ENCODE measurements around the gene SKI.

SKI gene

DNA sequence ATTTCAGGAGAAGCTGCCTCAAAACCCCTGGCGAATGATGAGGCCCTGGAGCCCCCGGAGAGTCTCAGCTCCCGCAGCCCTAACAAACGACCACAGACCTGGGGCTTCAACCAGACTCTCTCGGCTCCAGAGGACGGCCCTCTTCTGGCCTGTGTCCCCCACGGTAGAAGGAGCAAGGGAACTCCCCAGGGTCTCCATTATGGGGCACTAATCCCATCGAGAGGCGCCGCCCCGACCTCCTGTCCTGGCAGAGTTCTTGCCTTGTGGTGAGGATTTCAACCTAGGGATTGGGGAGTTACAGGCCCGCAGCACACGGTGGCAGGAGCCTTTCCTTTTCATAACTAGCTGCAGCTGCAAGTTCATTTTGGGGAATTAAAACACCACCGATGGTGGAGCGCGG is 39.8 kb upstream of the SKI start:
- TF ChIP-seq GATA3 (IDR thresholded peaks at IDR 0.05; ENCODE audit: low read depth, low read length), result no peak
- TF ChIP-seq GATA2 (IDR thresholded peaks at IDR 0.05; ENCODE audit: low read depth, low read length), result no peak

DNA sequence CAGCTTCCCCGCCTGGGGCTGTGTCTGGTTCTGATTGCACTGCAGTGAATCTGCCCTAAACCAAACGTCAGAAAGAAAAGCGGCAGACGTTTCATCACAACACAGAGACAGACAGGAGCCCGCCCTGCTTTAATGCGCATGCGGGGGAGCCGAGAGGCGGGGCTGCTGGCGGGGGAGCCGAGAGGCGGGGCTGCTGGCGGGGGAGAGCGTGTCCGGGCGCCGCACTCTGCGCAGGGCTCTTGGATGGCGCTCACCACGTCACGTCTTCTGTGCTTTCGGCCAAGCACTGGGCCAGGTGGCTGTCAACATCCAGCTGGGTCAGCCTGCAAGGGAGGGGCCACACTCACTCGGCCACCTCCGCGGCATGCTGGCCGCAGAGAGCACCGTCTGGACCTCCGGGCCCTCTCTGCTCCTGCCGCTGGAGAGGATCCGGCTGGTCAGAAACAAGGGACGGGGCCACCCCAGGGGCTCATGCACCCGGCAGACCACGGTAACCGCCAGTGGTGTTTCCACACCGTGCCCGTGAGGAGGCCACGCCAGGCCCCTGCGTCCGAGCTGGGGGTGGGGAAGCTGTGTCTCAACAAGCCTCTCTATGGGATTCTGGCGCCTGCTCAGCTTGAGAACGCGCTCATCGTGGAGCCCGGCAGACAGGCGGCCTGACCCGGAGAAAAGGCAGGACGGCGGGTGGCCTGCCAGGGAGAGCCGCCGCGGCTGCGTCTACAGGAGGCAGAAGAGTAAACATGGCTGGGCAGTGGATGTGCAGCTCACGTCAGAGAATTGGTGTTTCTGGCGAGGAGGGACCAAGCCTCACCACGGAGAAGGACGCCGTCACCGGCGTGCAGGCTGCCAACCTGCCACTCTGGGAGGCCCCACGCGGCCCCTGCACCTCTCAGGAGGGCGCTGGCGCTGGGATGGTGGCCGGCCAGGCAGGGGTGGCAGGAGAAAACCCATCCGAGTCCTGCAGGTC is 38.4 kb upstream of the SKI start:
- TF ChIP-seq GATA2 (IDR thresholded peaks at IDR 0.05; ENCODE audit: low read depth, low read length) (no peak), GATA3 (IDR thresholded peaks at IDR 0.05; ENCODE audit: low read depth, low read length) (no peak)

GRCh38 chr1:2190491-2190976 is 37.6 kb upstream of the SKI start:
- TF ChIP-seq GATA3 (IDR thresholded peaks at IDR 0.05; ENCODE audit: low read depth, low read length) (no peak), GATA2 (IDR thresholded peaks at IDR 0.05; ENCODE audit: low read depth, low read length) (no peak)

DNA sequence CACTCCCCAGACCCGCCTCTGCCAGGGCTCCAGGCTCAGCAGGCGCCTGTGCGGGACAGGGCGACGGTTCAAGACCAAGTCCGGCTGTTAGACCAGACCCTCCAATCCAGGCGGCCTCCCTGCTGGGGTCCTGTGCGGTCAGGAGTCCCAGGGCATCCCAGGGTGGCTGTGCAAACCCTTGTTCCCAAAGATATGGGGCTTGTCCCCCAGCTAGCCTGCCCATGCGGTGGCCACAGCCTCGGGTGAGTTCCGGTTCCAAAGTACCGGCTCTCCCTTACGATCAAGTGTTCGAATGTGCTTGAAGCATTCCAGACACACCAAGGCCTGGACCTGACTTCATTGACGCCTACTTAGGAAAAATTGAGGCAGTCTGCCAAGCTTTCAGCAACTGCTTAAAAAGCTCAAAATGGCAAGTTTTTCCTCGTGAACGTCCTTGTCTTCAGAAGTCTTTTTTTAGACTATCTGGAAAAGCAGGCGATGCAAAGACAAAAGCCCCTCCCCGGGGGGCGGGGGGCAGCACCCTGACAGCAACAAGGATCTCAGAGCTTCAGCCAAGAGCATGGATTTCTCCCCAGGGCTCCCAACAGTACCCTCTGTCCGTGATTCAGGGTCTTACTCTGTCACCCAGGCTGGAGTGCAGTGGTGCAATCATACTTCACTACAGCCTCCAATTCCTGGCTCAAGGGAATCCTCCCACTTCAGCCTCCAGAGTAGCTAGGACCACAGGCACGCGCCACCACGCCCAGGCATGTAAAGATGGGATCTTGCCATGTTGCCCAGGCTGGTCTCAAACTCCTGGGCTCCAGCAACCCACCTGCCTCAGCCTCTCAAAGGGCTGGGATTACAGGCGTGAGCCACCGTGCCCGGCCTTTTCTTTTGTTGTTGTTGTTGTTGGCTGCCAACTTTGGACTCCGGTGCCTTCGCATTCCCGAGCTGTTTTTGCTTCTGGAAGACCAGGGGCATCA is 35.8 kb upstream of the SKI start:
- TF ChIP-seq GATA2 (IDR thresholded peaks at IDR 0.05; ENCODE audit: low read depth, low read length) (no peak), GATA3 (IDR thresholded peaks at IDR 0.05; ENCODE audit: low read depth, low read length) (no peak)

- TF ChIP-seq GATA3 (IDR thresholded peaks at IDR 0.05; ENCODE audit: low read depth, low read length) (no peak), GATA2 (IDR thresholded peaks at IDR 0.05; ENCODE audit: low read depth, low read length) (no peak)
These were observed 34.4 kb upstream of the SKI start for GRCh38 chr1:2193514-2194281.

DNA sequence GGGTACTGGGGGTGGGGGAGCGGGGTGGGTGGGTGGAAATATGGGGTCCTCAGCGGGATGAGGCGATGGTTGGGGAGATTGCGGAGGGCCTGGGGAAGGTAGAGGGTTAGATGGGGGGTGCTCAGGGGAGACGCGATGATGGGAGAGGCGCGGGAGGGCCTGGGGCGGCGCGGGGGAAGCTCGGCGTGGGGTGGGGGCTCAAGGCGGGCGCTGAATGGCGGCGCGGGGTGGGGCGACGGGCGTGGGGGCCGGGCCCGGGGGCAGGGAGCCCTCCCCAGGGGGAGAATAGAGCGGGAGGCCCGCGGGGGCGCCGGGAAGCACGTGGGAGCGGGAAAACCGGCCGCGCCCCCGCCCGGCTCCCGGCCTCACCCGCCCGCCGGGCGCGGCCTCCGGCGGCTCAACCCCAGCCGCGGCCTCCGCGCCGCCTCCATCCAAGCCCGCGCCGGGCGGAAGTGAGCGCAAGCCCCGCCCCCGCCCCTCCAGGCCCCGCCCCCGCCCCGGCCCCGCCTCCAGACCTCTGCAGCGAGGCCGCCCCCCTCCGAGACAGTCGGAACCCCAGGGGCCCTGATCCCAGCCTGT is 33.7 kb upstream of the SKI start, which contains the start of gene FAAP20:
Gene FAAP20 (minus strand): TSS at position 454 of the 579 bp plus-strand sequence. CDS start 23 bp downstream, at position 431.
- no peak for TF ChIP-seq GATA3 (IDR thresholded peaks at IDR 0.05; ENCODE audit: low read depth, low read length)
- TF ChIP-seq GATA2 (IDR thresholded peaks at IDR 0.05; ENCODE audit: low read depth, low read length), result no peak

- TF ChIP-seq GATA3 (IDR thresholded peaks at IDR 0.05; ENCODE audit: low read depth, low read length) (no peak), GATA2 (IDR thresholded peaks at IDR 0.05; ENCODE audit: low read depth, low read length) (no peak)
These were observed 33.0 kb upstream of the SKI start for GRCh38 chr1:2194898-2195673.

GRCh38 chr1:2195785-2196184 is 32.3 kb upstream of the SKI start:
- TF ChIP-seq GATA3 (IDR thresholded peaks at IDR 0.05; ENCODE audit: low read depth, low read length), result no peak
- no peak for TF ChIP-seq GATA2 (IDR thresholded peaks at IDR 0.05; ENCODE audit: low read depth, low read length)

DNA sequence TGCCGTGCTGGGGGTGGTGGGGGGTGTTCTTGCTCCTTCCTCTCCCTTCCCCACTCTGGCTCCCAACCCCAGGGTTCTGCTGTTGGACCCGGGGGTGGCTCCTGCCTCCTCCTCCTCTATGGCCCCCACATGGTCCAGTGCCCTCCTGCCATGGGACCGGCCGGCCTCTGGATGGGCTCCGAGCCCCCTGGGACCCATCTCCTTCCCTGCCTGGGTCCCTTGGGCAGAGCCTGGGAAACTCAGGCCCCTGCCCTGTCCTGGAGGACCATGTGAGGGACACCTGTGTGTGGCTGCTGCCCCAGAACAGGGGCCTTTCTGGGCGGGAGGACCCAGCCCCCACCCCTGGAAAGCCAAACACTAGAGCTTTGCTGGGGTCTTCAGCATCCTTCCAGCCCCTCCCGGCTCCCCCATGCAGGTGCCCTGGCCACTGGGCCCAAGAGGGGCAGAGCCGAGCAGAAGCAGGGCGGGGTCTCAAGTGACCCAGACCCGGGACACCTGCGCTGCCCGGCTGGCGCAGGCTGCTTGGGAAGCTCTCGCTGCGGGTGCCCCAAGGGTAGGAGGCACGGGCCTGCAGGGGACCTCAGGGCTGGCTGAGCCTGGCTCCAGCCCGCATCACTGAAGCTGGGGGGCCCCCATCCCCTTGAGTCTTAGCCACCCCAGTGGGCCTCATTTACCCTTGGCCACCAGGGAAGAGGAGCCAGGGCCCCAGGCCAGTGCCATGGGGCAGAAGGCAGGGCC is 31.0 kb upstream of the SKI start:
- TF ChIP-seq GATA3 (IDR thresholded peaks at IDR 0.05; ENCODE audit: low read depth, low read length), result no peak

GRCh38 chr1:2197707-2198165 is 30.4 kb upstream of the SKI start:
- TF ChIP-seq GATA3 (IDR thresholded peaks at IDR 0.05; ENCODE audit: low read depth, low read length), result no peak

DNA sequence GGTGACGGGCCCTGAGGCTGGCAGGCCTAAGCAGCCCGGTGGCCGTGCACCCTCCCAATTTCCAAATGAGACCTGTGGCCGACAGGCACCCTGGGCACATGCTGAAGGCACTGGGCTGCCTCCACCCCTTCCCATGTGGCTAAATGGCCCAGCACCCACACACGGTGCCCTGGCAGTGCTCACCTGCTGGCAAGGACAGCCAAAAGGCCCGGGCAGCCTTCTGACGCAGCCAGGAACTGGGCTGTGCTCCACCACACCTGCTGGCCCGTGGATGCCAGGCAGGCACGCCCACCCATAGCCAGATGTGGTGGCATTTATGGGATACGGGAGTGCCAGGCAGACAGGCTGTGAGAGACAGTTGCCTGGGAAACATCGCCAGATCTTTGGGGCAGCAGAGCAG is 29.5 kb upstream of the SKI start:
- TF ChIP-seq GATA2 (IDR thresholded peaks at IDR 0.05; ENCODE audit: low read depth, low read length), result no peak
- no peak for TF ChIP-seq GATA3 (IDR thresholded peaks at IDR 0.05; ENCODE audit: low read depth, low read length)

All from SH-SY5Y (cell line).